RWPE2 (cell line): ENCODE measurements around the gene SAMD11.

Experiments used
- ATAC-seq: fragments of 200-7000 bp; cut with Tn5 transposase; 3 replicates; pipeline ENCODE4 v1.9.1; 2021; ENCODE audit warnings: low read depth
- DNase-seq: peaks from one replicate; pipeline ENCODE4 v3.0.0-alpha.2; 2020; ENCODE audit warnings: low spot score
- H3K27ac ChIP-seq: fragments of 450-650 bp; 2 replicates; pipeline ENCODE4 v1.5.1; 2017; ENCODE audit warnings: mild to moderate bottlenecking; ENCODE audit not compliant: poor library complexity, severe bottlenecking
- H3K27me3 ChIP-seq: fragments of 250-450 bp; sonication (Bioruptor Pico); 2 replicates; pipeline ENCODE4 v1.5.1; 2021; ENCODE audit warnings: mild to moderate bottlenecking, moderate library complexity; ENCODE audit not compliant: insufficient read depth, poor library complexity, severe bottlenecking
- H3K36me3 ChIP-seq: fragments of 250-450 bp; sonication (Bioruptor Pico); 2 replicates; pipeline ENCODE4 v1.5.1; 2020; ENCODE audit warnings: low read depth, mild to moderate bottlenecking, moderate library complexity
- H3K4me1 ChIP-seq: fragments of 250-450 bp; sonication (Bioruptor Pico); 2 replicates; pipeline ENCODE4 v1.5.1; 2021; ENCODE audit warnings: mild to moderate bottlenecking, moderate library complexity; ENCODE audit not compliant: insufficient read depth, poor library complexity, severe bottlenecking
- H3K4me3 ChIP-seq: fragments of 250-450 bp; sonication (Bioruptor Pico); 2 replicates; pipeline ENCODE4 v1.5.1; 2021; ENCODE audit warnings: mild to moderate bottlenecking, moderate library complexity; ENCODE audit not compliant: severe bottlenecking
- H3K9me3 ChIP-seq: fragments of 250-450 bp; sonication (Bioruptor Pico); 2 replicates; pipeline ENCODE4 v1.5.1; 2021; ENCODE audit warnings: mild to moderate bottlenecking, moderate library complexity; ENCODE audit not compliant: severe bottlenecking
- TF ChIP-seq, protein P1 (sequence below): fragments of 450-650 bp; IDR thresholded peaks from one replicate; pipeline ENCODE4 v1.5.1; 2017; ENCODE audit warnings: mild to moderate bottlenecking, moderate library complexity; ENCODE audit not compliant: poor library complexity, severe bottlenecking

Gene SAMD11

GRCh38 chr1:904310-904950 lies 19.3 kb upstream of the SAMD11 start:
- Histone ChIP-seq H3K27me3 (no peaks in the 10 kb centered on the region), H3K4me3 (peak overlapping the region; percentile 27), H3K36me3 (no peaks in the 10 kb centered on the region), H3K27ac (no peak overlapping the region), H3K4me1 (peaks cover 4% of the 10 kb centered on the region), H3K9me3 (no peaks in the 10 kb centered on the region)
- peak; percentile 65 for DNase-seq
- TF ChIP-seq, protein P1, sequence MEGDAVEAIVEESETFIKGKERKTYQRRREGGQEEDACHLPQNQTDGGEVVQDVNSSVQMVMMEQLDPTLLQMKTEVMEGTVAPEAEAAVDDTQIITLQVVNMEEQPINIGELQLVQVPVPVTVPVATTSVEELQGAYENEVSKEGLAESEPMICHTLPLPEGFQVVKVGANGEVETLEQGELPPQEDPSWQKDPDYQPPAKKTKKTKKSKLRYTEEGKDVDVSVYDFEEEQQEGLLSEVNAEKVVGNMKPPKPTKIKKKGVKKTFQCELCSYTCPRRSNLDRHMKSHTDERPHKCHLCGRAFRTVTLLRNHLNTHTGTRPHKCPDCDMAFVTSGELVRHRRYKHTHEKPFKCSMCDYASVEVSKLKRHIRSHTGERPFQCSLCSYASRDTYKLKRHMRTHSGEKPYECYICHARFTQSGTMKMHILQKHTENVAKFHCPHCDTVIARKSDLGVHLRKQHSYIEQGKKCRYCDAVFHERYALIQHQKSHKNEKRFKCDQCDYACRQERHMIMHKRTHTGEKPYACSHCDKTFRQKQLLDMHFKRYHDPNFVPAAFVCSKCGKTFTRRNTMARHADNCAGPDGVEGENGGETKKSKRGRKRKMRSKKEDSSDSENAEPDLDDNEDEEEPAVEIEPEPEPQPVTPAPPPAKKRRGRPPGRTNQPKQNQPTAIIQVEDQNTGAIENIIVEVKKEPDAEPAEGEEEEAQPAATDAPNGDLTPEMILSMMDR = peak; percentile 89
- ATAC-seq = peak; percentile 70

DNA sequence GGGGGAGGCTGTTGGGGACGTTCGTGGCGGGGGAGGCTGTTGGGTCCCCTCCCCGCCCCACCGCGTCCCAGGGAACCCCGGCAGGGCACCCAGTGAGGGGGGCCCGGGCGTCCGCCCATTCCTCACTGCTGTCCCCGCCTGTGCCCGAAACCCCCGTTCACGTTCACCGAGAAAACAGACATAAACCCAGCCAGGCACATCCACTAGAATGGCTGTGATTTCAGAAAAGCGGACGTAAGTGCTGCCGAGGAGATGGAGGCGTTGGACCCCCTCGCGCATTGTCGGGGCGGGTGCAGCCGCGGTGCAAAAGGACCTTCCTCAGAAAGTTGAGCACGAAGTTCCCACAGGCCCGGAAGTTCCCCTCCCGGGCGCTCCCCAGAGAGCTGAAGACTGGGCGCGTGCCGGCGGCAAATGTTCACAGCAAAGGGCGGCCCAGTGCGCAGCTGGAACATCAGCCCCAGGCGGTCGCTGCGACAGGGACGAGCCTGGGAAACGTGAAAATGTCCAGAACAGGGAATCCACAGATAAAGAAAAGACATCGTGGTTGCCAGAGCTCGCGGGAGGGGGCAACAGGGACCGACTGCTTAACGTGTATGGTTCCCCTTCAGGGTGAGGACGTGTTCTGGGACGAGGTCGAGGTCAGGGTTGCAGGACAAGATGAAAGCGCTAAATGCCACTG lies 18.5 kb upstream of the SAMD11 start:
- no peaks in the 10 kb centered on the region for H3K9me3 ChIP-seq
- DNase-seq (peak; percentile 45), ATAC-seq (no peak)

GRCh38 chr1:905811-906599 lies 17.7 kb upstream of the SAMD11 start:
- DNase-seq (peak; percentile 51), ATAC-seq (no peak)
- TF ChIP-seq, protein P1 = no peak
- Histone ChIP-seq H3K27me3 (no peaks in the 10 kb centered on the region), H3K27ac (no peak overlapping the region), H3K4me1 (peaks cover 4% of the 10 kb centered on the region), H3K36me3 (no peaks in the 10 kb centered on the region), H3K4me3 (no peak overlapping the region), H3K9me3 (no peaks in the 10 kb centered on the region)

More for the DNA sequence above, 18.5 kb upstream of the SAMD11 start:
- H3K4me3 ChIP-seq = peak overlapping the region; percentile 27
- TF ChIP-seq, protein P1 = no peak
- H3K36me3 ChIP-seq = no peaks in the 10 kb centered on the region
- H3K4me1 ChIP-seq = peaks cover 4% of the 10 kb centered on the region
- no peak overlapping the region for H3K27ac ChIP-seq
- H3K27me3 ChIP-seq = no peaks in the 10 kb centered on the region

- TF ChIP-seq, protein P1 = no peak
- Histone ChIP-seq H3K36me3 (no peaks in the 10 kb centered on the region), H3K4me3 (no peak overlapping the region), H3K4me1 (peaks cover 4% of the 10 kb centered on the region), H3K27me3 (no peaks in the 10 kb centered on the region), H3K9me3 (no peaks in the 10 kb centered on the region), H3K27ac (no peak overlapping the region)
- ATAC-seq (peak; percentile 77), DNase-seq (peak; percentile 76)
These were observed 16.9 kb upstream of the SAMD11 start for GRCh38 chr1:906600-907420.
